Gastroesophageal sphincter (tissue), 4 donors: ENCODE measurements around the gene SLC16A6. TPM values are rescaled to one million over a fixed set of nuclear protein-coding genes. Genes with fewer than 3 reads are reported as not detected.
"Not testable (repeated sequence)": the region's sequence is repeated elsewhere in the genome, so short reads cannot be mapped to it uniquely, and the experiment has no call there.

Source experiments
- ATAC-seq: fragments of 150-250 bp; one replicate; pipeline ENCODE4 v1.9.1; 2016; ENCODE audit warnings: mild to moderate bottlenecking, moderate library complexity
- H3K27ac ChIP-seq, 4 donors: fragments of 200-600 bp; sonication (generic) in 3 of 4; 1 replicate in 3 of 4; 2 replicates in 1 of 4; pipeline ENCODE4 v1.5.1; 2016 to 2019
- H3K27me3 ChIP-seq: fragments of 200-600 bp; sonication (generic); one replicate; pipeline ENCODE4 v1.5.1; 2019
- H3K36me3 ChIP-seq, 2 donors: fragments of 200-600 bp; sonication (generic); one replicate each; pipeline ENCODE4 v1.5.1; 2019; ENCODE audit warnings: control low read depth in 1 of 2
- H3K4me1 ChIP-seq, 3 donors: fragments of 200-600 bp; sonication (generic); 1 replicate in 2 of 3; 2 replicates in 1 of 3; pipeline ENCODE4 v1.5.1; 2016 to 2019; ENCODE audit warnings: control low read depth in 2 of 3
- H3K4me3 ChIP-seq, 2 donors: fragments of 200-600 bp; sonication (generic); one replicate each; pipeline ENCODE4 v1.5.1; 2019; ENCODE audit warnings: mild to moderate bottlenecking in 1 of 2, moderate library complexity in 1 of 2
- H3K9me3 ChIP-seq, 3 donors: fragments of 200-600 bp; sonication (generic); one replicate each; pipeline ENCODE4 v1.5.1; 2017 to 2019; ENCODE audit warnings: control low read depth in 2 of 3
- EP300 ChIP-seq: sonication (generic); formaldehyde crosslinking; IDR thresholded peaks from one replicate; pipeline ENCODE4 v1.6.1; 2017; ENCODE audit warnings: antibody characterized with exemption, mild to moderate bottlenecking
- POLR2A ChIP-seq, 2 donors: fragments of 450-650 bp; IDR thresholded peaks; one replicate each; pipeline ENCODE4 v1.6.1; 2017; ENCODE audit warnings: antibody characterized with exemption in 2 of 2, mild to moderate bottlenecking in 2 of 2, moderate library complexity in 1 of 2
- POLR2AphosphoS5 ChIP-seq: sonication (generic); formaldehyde crosslinking; IDR thresholded peaks from one replicate; pipeline ENCODE4 v1.6.1; 2017; ENCODE audit warnings: antibody characterized with exemption
- WGBS, 2 donors: methylation state at CpG; one replicate each; pipeline ENCODE4 v1.1.5; 2018; ENCODE audit warnings: low coverage in 1 of 2; 5-methylcytosine and 5-hydroxymethylcytosine counted together
- total RNA-seq, 4 donors: library from RNA; depleted of rRNA; stranded (reverse); fragments of >200 nt; gene quantifications; one replicate each; pipeline ENCODE4 v1.1.0, GENCODE V29; 2016
- TF ChIP-seq, protein P1 (sequence below), 4 experiments: fragments of 200-600 bp in 2 of 4; fragments of 450-650 bp in 2 of 4; sonication (generic) in 1 of 4; IDR thresholded peaks; one replicate each; pipeline ENCODE4 v1.5.1; 2017 to 2019; ENCODE audit warnings: antibody characterized with exemption in 4 of 4, mild to moderate bottlenecking in 2 of 4, moderate library complexity in 2 of 4

The SLC16A6 gene
- total RNA-seq, 4 donors from 2014 or later: 0.27 to 0.67 (median 0.46) TPM; not detected in 1

DNA sequence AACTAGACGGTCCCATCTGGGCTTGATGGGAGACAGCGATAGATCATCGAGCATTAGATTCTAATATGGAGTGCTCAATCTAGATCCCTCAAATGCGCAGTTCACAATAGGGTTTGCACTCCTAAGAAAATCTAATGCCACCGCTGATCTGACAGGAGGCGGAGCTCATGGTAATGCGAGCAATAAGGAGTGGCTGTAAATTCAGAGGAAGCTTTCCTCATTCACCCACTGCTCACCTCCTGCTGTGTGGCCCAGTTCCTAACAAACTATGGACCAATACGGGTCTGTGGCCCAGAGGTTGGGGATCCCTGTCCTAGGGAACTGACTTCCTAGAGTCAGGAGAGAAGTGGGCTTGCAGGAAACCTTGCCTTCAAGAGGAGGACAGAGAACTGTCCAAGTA, 68.3 kb downstream of the SLC16A6 start:
- Histone ChIP-seq H3K27me3 (no peaks in the 10 kb centered on the region), H3K36me3 (no peaks in the 10 kb centered on the region), H3K4me3 (no peak overlapping the region), H3K4me1 (no peaks in the 10 kb centered on the region), H3K27ac (no peak overlapping the region), H3K9me3 (no peaks in the 10 kb centered on the region)
- no peak for ATAC-seq
- TF ChIP-seq POLR2A (IDR thresholded peaks at IDR 0.05): no peak
- TF ChIP-seq, protein P1, sequence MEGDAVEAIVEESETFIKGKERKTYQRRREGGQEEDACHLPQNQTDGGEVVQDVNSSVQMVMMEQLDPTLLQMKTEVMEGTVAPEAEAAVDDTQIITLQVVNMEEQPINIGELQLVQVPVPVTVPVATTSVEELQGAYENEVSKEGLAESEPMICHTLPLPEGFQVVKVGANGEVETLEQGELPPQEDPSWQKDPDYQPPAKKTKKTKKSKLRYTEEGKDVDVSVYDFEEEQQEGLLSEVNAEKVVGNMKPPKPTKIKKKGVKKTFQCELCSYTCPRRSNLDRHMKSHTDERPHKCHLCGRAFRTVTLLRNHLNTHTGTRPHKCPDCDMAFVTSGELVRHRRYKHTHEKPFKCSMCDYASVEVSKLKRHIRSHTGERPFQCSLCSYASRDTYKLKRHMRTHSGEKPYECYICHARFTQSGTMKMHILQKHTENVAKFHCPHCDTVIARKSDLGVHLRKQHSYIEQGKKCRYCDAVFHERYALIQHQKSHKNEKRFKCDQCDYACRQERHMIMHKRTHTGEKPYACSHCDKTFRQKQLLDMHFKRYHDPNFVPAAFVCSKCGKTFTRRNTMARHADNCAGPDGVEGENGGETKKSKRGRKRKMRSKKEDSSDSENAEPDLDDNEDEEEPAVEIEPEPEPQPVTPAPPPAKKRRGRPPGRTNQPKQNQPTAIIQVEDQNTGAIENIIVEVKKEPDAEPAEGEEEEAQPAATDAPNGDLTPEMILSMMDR (IDR thresholded peaks at IDR 0.05): no peak
- no peak for TF ChIP-seq EP300
- no peak for TF ChIP-seq POLR2AphosphoS5
- 93 to 96% methylated on average over 6 to 7 of the region's 8 CpGs for WGBS, 2 donors

GRCh38 chr17:68221786-68222185, 69.1 kb downstream of the SLC16A6 start:
- no peaks in the 10 kb centered on the region for H3K27me3 ChIP-seq
- H3K9me3 ChIP-seq: no peaks in the 10 kb centered on the region
- H3K36me3 ChIP-seq: no peaks in the 10 kb centered on the region
- H3K4me1 ChIP-seq: no peaks in the 10 kb centered on the region
- TF ChIP-seq, protein P1 (IDR thresholded peaks at IDR 0.05): no peak
- TF ChIP-seq POLR2AphosphoS5 (no peak), EP300 (no peak), POLR2A (IDR thresholded peaks at IDR 0.05) (no peak)
- ATAC-seq: no peak
- 74 to 90% methylated on average over 3 to 4 of the region's 4 CpGs for WGBS, 2 donors
- H3K4me3 ChIP-seq: no peak overlapping the region
- H3K27ac ChIP-seq: no peak overlapping the region

DNA sequence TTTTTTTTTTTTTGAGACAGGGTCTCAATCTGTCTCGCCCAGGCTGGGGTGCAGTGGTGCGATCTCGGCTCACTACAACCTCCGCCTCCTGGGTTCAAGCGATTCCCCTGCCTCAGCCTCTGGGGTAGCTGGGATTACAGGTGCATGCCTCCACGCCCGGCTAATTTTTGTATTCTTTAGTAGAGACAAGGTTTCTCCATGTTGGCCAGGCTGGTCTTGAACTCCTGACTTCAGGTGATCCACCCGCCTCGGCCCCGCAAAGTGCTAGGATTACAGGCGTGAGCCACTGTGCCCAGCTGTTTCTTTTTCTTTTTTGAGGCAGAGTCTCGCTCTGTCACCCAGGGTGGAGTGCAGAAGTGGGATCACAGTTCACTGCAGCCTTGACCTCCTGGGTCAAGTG, 70.1 kb downstream of the SLC16A6 start:
- not testable (repeated sequence) for H3K4me3 ChIP-seq, H3K9me3 ChIP-seq, H3K27me3 ChIP-seq, H3K27ac ChIP-seq, H3K4me1 ChIP-seq, ATAC-seq, H3K36me3 ChIP-seq
- 84 to 95% methylated on average over 6 to 10 of the region's 12 CpGs for WGBS, 2 donors

DNA sequence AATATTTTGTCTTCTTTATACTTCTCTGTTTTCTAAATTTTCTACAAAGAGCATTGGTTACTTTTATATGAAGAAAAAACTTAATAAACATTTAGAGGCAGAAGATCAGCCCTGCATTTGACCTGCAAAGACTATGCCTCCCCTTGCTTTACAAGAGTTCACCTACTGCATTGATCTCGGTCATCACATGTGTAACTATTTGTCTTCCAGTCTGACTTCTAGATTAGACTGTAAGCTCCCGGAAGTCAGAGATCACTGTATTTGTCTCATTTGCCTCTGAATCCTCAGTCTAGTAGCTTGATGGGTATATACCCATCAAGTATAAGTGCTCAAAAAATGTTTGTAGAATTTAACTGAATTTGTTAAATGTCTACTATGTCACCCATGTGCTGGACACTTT, 70.7 kb downstream of the SLC16A6 start:
- ATAC-seq, H3K36me3 ChIP-seq, H3K27me3 ChIP-seq, H3K4me1 ChIP-seq, H3K9me3 ChIP-seq, H3K4me3 ChIP-seq, H3K27ac ChIP-seq: not testable (repeated sequence)
- 75 to 88% methylated on average over 1 to 2 of the region's 2 CpGs for WGBS, 2 donors

- H3K27me3 ChIP-seq, ATAC-seq, H3K36me3 ChIP-seq, H3K4me3 ChIP-seq, H3K27ac ChIP-seq, H3K4me1 ChIP-seq, H3K9me3 ChIP-seq: not testable (repeated sequence)
- 94% methylated on average over 5 of the region's 5 CpGs; no CpG with 5 or more reads in 1 of the 2 donors for WGBS, 2 donors
These were observed 71.5 kb downstream of the SLC16A6 start for GRCh38 chr17:68219429-68219828.

Other genes with a start within 250 kb of the SLC16A6 start
- gene AMZ2, start 43.1 kb downstream of the SLC16A6 start, total RNA-seq: 10 to 100 TPM; 54.9 to 76.5 (median 59.6) TPM
- 1 to 10 TPM; 2.2 to 5.5 (median 3.5) TPM for gene ARSG, start 368 bp upstream of the SLC16A6 start, total RNA-seq
- gene WIPI1, start 166.4 kb upstream of the SLC16A6 start, total RNA-seq: 10 to 100 TPM; 22.9 to 53.2 (median 45.0) TPM
- gene PRKAR1A, start 221.3 kb upstream of the SLC16A6 start, total RNA-seq: 100 to 1,000 TPM; 267 to 390 (median 347) TPM